ENCODE results near the gene LCE3E. TPM values are rescaled to one million over a fixed set of nuclear protein-coding genes. Genes with fewer than 3 reads are reported as not detected.
"Not testable (repeated sequence)": the region's sequence is repeated elsewhere in the genome, so short reads cannot be mapped to it uniquely, and the experiment has no call there.

Gene LCE3E
- total RNA-seq, 4 donors from 2014 or later, result 16.7 to 28.0 (median 23.1) TPM

- DNase-seq (ENCODE audit: low spot score in 2 of 2), result no peak
- intact Hi-C loops (cut with DNase I; ENCODE audit: low total_unique reads), result no loop called here
- 43 to 57% methylated on average over 4 of the region's 4 CpGs for WGBS, 2 donors
- no peak within 1 kb of the TSS for H3K4me3 ChIP-seq (ENCODE audit: low read depth, poor library complexity, severe bottlenecking)
- TF ChIP-seq POLR2A (IDR thresholded peaks at IDR 0.05) (no peak), CTCF (IDR thresholded peaks at IDR 0.05) (no peak)
Observed at GRCh38 chr1:152580433-152580832, 13.9 kb upstream of the LCE3E start, which contains the start of gene LCE3D. Gene LCE3D (minus strand): TSS chr1:152580516. CDS start chr1:152579936, 580 bp downstream.

GRCh38 chr1:152579526-152579925, 12.9 kb upstream of the LCE3E start:
- intact Hi-C loops (cut with DNase I; ENCODE audit: low total_unique reads); H3K4me3 ChIP-seq (ENCODE audit: low read depth, poor library complexity, severe bottlenecking); DNase-seq (ENCODE audit: low spot score in 2 of 2): not testable (repeated sequence)
- 92 to 100% methylated on average over 5 to 9 of the region's 9 CpGs for WGBS, 2 donors

GRCh38 chr1:152577168-152577567, 10.6 kb upstream of the LCE3E start:
- H3K4me3 ChIP-seq (ENCODE audit: low read depth, poor library complexity, severe bottlenecking), result no peak overlapping the region
- intact Hi-C loops (cut with DNase I; ENCODE audit: low total_unique reads), result no loop called here
- TF ChIP-seq POLR2A (IDR thresholded peaks at IDR 0.05) (no peak), CTCF (IDR thresholded peaks at IDR 0.05) (no peak)
- WGBS, 2 donors, result 73 to 77% methylated on average over 2 of the region's 2 CpGs
- DNase-seq (ENCODE audit: low spot score in 2 of 2), result no peak

- intact Hi-C loops (cut with DNase I; ENCODE audit: low total_unique reads), result no loop called here
- no peak overlapping the region for H3K4me3 ChIP-seq (ENCODE audit: low read depth, poor library complexity, severe bottlenecking)
- TF ChIP-seq CTCF (IDR thresholded peaks at IDR 0.05) (no peak), POLR2A (IDR thresholded peaks at IDR 0.05) (no peak)
- DNase-seq (ENCODE audit: low spot score in 2 of 2), result no peak
- WGBS, 2 donors, result 83% methylated on average over 10 to 14 of the region's 14 CpGs
Observed at GRCh38 chr1:152565535-152566215, 905 bp downstream of the LCE3E start.

GRCh38 chr1:152565115-152565514, 1.5 kb downstream of the LCE3E start:
- H3K4me3 ChIP-seq (ENCODE audit: low read depth, poor library complexity, severe bottlenecking), result no peak overlapping the region
- TF ChIP-seq POLR2A (IDR thresholded peaks at IDR 0.05) (no peak), CTCF (IDR thresholded peaks at IDR 0.05) (no peak)
- intact Hi-C loops (cut with DNase I; ENCODE audit: low total_unique reads), result no loop called here
- DNase-seq (ENCODE audit: low spot score in 2 of 2), result no peak
- 64 to 78% methylated on average over 2 of the region's 2 CpGs for WGBS, 2 donors

GRCh38 chr1:152548358-152548757, 18.2 kb downstream of the LCE3E start:
- DNase-seq (ENCODE audit: low spot score in 2 of 2); H3K4me3 ChIP-seq (ENCODE audit: low read depth, poor library complexity, severe bottlenecking); intact Hi-C loops (cut with DNase I; ENCODE audit: low total_unique reads): not testable (repeated sequence)
- WGBS, 2 donors, result 40% methylated on average over 1 of the region's 1 CpG; no CpG with 5 or more reads in 1 of the 2 donors

- H3K4me3 ChIP-seq (ENCODE audit: low read depth, poor library complexity, severe bottlenecking), result no peak overlapping the region
- DNase-seq (ENCODE audit: low spot score in 2 of 2), result no peak
- WGBS, 2 donors, result 36 to 71% methylated on average over 1 of the region's 1 CpG
- TF ChIP-seq POLR2A (IDR thresholded peaks at IDR 0.05), result no peak
- TF ChIP-seq CTCF (IDR thresholded peaks at IDR 0.05), result no peak
- intact Hi-C loops (cut with DNase I; ENCODE audit: low total_unique reads), result no loop called here
Observed at GRCh38 chr1:152546704-152547103, 19.9 kb downstream of the LCE3E start.

Data from lower leg skin (tissue), 4 donors.